Coronary artery (tissue), 2 donors: Measurements from ENCODE around the gene CRYGA.
"Not testable (repeated sequence)": the region's sequence is repeated elsewhere in the genome, so short reads cannot be mapped to it uniquely, and the experiment has no call there.

ENCODE experiments used
- DNase-seq: peaks from one replicate; pipeline ENCODE4 v3.0.0-alpha.2; 2017; ENCODE audit warnings: low spot score
- H3K27ac ChIP-seq, 2 donors: fragments of 200-600 bp; sonication (generic); one replicate each; pipeline ENCODE4 v1.5.1; 2016 to 2019
- H3K4me3 ChIP-seq: fragments of 200-600 bp; sonication (generic); 2 replicates; pipeline ENCODE4 v1.5.1; 2016; ENCODE audit warnings: mild to moderate bottlenecking, moderate library complexity
- TF ChIP-seq, protein P1 (sequence below): fragments of 200-600 bp; sonication (generic); IDR thresholded peaks from one replicate; pipeline ENCODE4 v1.5.1; 2019; ENCODE audit warnings: antibody characterized with exemption

Gene CRYGA

DNA sequence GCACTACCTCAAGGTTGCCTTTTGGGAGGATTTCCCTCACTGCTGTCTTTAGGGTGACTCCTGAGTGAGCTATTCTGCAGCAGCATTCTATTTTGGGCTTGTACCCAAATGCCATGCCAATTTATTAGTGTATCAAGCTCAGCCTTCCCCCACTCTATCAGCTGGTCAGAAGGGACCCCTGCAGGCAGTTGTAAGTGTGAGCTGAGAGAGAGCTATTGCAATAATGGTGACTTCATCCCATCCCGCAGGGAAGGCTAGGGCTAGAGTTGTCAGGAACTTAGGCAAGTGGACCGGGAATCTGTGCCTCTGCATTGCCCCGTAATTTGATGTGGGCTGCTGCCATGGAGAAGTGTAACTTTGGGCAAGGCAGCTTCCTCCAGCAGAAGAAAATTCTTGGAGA is 15.6 kb downstream of the CRYGA start:
- Histone ChIP-seq H3K27ac (no peak overlapping the region), H3K4me3 (no peak overlapping the region)
- TF ChIP-seq, protein P1, sequence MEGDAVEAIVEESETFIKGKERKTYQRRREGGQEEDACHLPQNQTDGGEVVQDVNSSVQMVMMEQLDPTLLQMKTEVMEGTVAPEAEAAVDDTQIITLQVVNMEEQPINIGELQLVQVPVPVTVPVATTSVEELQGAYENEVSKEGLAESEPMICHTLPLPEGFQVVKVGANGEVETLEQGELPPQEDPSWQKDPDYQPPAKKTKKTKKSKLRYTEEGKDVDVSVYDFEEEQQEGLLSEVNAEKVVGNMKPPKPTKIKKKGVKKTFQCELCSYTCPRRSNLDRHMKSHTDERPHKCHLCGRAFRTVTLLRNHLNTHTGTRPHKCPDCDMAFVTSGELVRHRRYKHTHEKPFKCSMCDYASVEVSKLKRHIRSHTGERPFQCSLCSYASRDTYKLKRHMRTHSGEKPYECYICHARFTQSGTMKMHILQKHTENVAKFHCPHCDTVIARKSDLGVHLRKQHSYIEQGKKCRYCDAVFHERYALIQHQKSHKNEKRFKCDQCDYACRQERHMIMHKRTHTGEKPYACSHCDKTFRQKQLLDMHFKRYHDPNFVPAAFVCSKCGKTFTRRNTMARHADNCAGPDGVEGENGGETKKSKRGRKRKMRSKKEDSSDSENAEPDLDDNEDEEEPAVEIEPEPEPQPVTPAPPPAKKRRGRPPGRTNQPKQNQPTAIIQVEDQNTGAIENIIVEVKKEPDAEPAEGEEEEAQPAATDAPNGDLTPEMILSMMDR, result no peak
- DNase-seq, result no peak

DNA sequence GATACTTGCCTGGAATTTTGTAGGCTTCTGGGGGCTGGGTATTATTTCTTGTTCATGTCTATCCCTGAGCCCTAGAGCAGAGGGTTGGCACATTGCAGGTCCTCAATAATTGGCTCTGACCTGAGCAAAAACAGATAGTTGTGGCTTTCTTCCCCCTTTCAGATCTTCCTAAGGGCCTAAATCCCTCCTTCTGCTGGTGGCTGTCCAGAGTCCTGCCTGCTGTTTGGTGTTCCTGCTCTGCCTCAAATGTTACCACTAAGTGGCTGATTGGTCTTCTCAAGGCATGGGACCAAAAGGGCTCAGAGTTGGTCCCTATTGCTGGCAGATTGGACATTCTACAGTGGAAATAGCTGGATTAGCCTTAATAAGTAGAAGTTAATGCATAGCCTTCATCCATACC is 16.4 kb downstream of the CRYGA start:
- no peak for DNase-seq
- TF ChIP-seq, protein P1, result no peak
- H3K27ac ChIP-seq, result no peak overlapping the region
- no peak overlapping the region for H3K4me3 ChIP-seq

DNA sequence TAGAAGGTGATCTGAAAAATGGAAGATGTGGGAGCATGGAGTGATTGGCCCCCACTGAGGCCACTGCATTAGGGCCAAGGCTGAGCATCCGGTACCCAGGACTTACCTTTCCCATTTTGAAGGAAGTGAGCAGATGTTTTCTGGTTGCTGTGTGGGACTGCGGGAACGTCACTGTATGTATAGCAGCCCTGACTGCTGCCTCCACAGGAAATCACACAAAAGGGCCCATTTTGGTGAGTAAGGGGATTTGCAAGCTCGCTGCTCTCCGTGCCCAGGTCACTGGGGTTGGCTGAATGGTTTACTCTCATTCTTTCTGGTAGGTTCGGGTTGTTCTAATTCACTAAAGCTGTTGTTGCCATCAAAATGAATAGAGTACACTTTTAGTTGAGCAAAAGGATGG is 17.4 kb downstream of the CRYGA start, which contains the start of gene CRYGB:
Gene CRYGB (minus strand): TSS at position 153 of the 400 bp plus-strand sequence. CDS start 38 bp downstream, at position 115.
- Histone ChIP-seq H3K4me3 (no peak within 1 kb of the TSS), H3K27ac (no peak within 1 kb of the TSS)
- TF ChIP-seq, protein P1, result no peak
- DNase-seq, result no peak

DNA sequence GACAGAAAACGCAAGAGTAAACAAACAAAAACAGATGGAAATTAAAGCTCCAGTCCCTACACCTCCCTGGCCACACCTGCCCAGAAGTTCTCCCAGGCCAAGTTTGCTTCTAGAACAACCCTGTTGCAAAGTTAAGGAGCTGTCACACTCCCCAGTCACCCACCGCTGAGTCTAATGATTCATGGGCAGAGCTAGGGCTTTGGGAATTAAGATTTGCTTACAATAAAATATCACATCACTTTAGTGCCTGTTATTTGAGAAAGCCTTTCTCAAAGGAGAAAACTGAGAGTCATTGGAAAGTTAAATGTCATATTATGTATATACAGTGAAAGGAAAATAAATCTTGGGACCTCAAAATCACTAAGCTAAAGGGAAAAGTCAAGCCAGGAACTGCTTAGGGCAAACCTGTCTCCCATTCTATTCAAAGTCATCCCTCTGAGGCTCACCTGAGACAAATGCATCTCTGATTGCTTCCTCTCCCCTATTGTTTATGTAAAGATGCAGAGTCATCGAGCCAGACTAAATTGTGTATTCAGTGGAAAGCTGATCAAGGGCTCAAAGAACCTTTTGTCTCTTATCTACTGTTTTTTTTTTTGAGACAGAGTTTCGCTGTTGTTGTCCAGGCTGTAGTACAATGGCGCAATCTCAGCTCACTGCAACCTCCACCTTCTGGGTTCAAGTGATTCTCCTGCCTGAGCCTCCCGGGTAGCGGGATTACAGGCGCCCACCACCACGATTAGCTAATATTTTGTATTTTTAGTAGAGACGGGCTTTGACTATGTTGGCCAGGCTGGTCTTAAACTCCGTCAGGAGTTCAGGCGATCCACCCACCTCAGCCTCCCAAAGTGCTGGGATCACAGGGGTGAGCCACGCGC is 20.2 kb downstream of the CRYGA start:
- H3K27ac ChIP-seq, result no peak overlapping the region
- H3K4me3 ChIP-seq, result no peak overlapping the region
- TF ChIP-seq, protein P1, result no peak
- DNase-seq, result no peak

DNA sequence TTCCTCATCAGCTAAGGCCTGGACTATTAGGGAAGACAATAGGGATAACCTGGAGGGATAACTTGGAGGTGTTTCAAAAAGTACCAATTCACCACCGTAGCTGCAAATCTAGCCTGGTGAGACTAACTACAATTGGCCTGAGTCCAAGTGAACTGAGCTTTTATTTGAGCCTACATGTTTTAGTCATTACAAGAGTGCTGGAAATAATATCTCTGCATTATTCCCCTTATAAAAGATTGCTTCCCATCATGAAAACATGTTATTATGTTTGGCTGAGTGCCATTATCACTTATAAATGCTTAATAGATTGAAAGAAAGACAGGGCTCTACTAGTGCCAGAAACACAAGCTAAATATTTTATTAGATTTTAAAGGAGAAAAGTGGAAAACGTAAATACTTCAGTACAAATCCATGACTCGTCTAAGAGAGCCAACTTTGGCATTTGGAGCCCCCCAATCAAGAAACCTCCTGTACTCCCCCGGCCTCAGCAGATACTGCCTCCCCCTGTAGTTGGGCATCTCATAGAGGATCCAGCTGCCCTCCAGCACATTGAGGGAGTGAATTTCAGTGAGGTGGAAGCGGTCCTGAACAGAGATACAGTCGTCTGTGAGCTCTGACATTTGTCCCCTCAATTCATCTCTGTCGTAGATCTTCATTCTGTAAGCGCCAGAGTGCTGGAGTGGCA is 21.0 kb downstream of the CRYGA start:
- no peak for DNase-seq
- Histone ChIP-seq H3K4me3 (no peak overlapping the region), H3K27ac (no peak overlapping the region)
- TF ChIP-seq, protein P1, result no peak

- no peak overlapping the region for H3K27ac ChIP-seq
- no peak overlapping the region for H3K4me3 ChIP-seq
- DNase-seq, result no peak
- TF ChIP-seq, protein P1, result no peak
Observed at GRCh38 chr2:208139447-208139846, 23.9 kb downstream of the CRYGA start.

GRCh38 chr2:208138334-208138733 is 25.1 kb downstream of the CRYGA start:
- not testable (repeated sequence) for H3K4me3 ChIP-seq, DNase-seq, H3K27ac ChIP-seq
